Calu3 (cell line): ENCODE measurements around the gene RNF123. TPM values are rescaled to one million over a fixed set of nuclear protein-coding genes. Genes with fewer than 3 reads are reported as not detected.
A peak's percentile ranks its signal among the peaks of the same experiment; 100 is the strongest.
"Not testable (repeated sequence)": the region's sequence is repeated elsewhere in the genome, so short reads cannot be mapped to it uniquely, and the experiment has no call there.

Source experiments
- BruUV-seq: library from RNA; stranded (reverse); fragments of 400-500 nt; replicated peaks from 2 replicates; lab custom pipeline; 2021; lab: Mats Ljungman, UMichigan
- CTCF ChIA-PET: fragments of 300-600 bp; sonication (Branson Sonifier 250); formaldehyde crosslinking; loops from one replicate; lab custom pipeline; 2022; ENCODE audit warnings: antibody characterized with exemption; lab: Charles Lee
- DNase-seq: peaks from one replicate; pipeline ENCODE4 v3.0.0; 2022
- H3K27ac Mint-ChIP-seq: one replicate; pipeline ENCODE4 v1.8.0; 2022; ENCODE audit warnings: mixed read lengths; ENCODE audit not compliant: unreplicated experiment
- H3K27me3 Mint-ChIP-seq: one replicate; pipeline ENCODE4 v1.8.0; 2022; ENCODE audit warnings: mixed read lengths; ENCODE audit not compliant: unreplicated experiment
- H3K36me3 Mint-ChIP-seq: one replicate; pipeline ENCODE4 v1.8.0; 2022; ENCODE audit warnings: mild to moderate bottlenecking, moderate library complexity, mixed read lengths; ENCODE audit not compliant: insufficient read depth, unreplicated experiment
- H3K4me1 Mint-ChIP-seq: one replicate; pipeline ENCODE4 v1.8.0; 2022; ENCODE audit warnings: mild to moderate bottlenecking, low read depth, mixed read lengths; ENCODE audit not compliant: unreplicated experiment
- H3K4me3 Mint-ChIP-seq: one replicate; pipeline ENCODE4 v1.8.0; 2022; ENCODE audit warnings: mild to moderate bottlenecking, low read depth, moderate library complexity, mixed read lengths; ENCODE audit not compliant: unreplicated experiment
- H3K9me3 Mint-ChIP-seq: one replicate; pipeline ENCODE4 v1.8.0; 2022; ENCODE audit warnings: low read depth, mixed read lengths; ENCODE audit not compliant: unreplicated experiment
- intact Hi-C: fragments of 100-400 bp; cut with micrococcal nuclease; formaldehyde crosslinking; loops from one replicate; pipeline ENCODE4 v1.10.0; 2022; ENCODE audit not compliant: unreplicated experiment
- total RNA-seq: library from RNA; stranded (reverse); gene quantifications from 2 replicates; pipeline ENCODE4 v1.2.3, GENCODE V29; 2022

The RNF123 gene
- total RNA-seq, 1 experiment from 2014 or later, result 52.5 TPM

DNA sequence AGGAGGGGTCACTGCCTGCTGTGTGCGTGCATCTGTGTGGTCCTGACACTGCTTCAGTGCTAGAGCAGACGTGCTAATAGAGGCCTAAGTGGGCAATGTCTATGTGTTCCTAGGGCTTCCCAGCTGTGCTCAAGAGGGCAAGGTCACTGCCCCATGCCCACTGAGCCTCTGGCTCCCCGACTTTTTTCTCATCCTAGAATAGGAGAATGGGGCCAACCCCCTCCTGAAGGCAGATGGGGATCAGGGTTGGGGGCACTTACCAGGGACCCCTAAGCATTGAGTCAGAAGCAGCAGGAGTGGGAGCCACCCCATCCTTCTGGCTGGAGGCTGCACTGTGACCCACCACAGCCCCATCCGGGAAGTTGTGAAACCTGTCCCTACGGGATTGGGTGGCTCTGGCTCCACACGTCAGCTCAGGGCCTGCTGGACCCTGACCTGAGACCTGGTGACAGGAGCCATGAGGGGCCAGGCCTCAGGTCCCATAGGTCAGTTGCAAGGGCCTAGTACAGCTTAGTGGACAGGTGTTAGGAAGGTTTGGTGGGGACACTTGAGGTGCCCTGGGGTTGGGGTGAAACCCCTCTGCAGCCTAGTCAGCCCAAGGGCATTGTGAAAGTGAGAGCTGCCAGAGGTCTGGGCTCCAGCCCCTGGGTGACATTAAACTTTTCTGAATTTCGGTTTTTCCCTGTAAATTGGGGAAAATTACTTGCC lies 865 bp upstream of the RNF123 start:
- intact Hi-C loops, DNase-seq, H3K9me3 Mint-ChIP-seq, H3K27me3 Mint-ChIP-seq, BruUV-seq, CTCF ChIA-PET: not testable (repeated sequence)
- H3K36me3 Mint-ChIP-seq, result peaks cover 46% of the 10 kb centered on the region
- H3K4me1 Mint-ChIP-seq, result peaks cover 10% of the 10 kb centered on the region
- peak overlapping the region; percentile 95 for H3K4me3 Mint-ChIP-seq
- peak overlapping the region; percentile 88 for H3K27ac Mint-ChIP-seq

DNA sequence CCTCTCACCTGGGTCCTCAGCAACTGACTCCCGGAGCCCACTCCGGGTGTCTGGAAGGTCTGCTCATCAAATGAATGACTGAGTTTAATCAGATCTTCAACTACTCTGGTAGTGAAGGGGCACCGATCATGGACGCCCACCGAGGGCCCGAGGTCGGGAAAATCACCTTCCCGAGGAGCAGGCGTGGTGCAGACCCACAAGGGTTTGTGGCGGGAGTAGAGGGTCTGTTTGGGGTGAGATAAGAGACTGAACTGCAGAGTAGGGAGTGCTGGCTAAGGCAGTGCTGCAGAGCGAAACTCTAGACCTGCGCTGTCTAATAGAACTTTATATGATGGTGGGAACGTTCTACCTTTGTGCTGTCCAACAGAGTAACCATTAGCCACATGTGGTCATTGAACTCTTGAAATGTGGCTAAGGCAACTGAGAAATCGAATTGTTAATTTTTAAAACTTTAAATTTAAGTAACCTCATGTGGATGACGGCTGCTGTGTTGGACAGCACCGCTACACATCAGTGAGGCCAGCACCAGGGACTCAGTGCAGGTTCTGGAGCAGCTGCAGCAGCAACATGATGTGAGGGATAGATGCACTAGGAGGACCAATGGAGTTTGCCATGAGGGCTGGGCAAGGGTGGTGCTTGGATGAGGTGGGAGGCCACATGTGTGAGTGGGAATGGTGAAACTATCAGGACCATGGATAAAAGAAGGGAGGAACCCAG lies 709 bp downstream of the RNF123 start:
- H3K9me3 Mint-ChIP-seq, CTCF ChIA-PET, H3K27me3 Mint-ChIP-seq, intact Hi-C loops, DNase-seq, BruUV-seq: not testable (repeated sequence)
- Mint-ChIP-seq H3K27ac (peak overlapping the region; percentile 88), H3K4me3 (peak overlapping the region; percentile 95), H3K36me3 (peaks cover 46% of the 10 kb centered on the region), H3K4me1 (peaks cover 10% of the 10 kb centered on the region)

DNA sequence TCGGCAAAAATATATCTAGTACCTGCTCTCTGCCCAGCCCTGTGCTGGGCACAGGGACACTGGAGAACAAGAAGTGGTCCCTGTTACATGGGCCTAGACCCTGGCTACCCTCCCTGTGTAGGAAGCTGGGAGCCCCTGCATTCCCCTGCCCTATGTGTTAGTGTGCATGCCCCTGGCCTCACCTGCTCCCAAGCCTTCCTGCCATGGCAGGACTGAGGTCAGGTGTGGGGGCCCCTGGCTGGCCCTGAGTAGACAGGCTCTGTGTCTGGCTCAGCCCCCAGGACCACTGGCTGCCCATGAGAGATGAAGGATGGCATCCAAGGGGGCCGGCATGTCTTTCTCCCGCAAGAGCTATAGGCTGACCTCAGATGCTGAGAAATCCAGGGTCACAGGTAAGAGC lies 1.5 kb downstream of the RNF123 start:
- intact Hi-C loops, BruUV-seq, H3K9me3 Mint-ChIP-seq, H3K27ac Mint-ChIP-seq, H3K27me3 Mint-ChIP-seq, CTCF ChIA-PET, DNase-seq: not testable (repeated sequence)
- Mint-ChIP-seq H3K36me3 (peaks cover 38% of the 10 kb centered on the region), H3K4me3 (peak overlapping the region; percentile 95), H3K4me1 (peaks cover 10% of the 10 kb centered on the region)

DNA sequence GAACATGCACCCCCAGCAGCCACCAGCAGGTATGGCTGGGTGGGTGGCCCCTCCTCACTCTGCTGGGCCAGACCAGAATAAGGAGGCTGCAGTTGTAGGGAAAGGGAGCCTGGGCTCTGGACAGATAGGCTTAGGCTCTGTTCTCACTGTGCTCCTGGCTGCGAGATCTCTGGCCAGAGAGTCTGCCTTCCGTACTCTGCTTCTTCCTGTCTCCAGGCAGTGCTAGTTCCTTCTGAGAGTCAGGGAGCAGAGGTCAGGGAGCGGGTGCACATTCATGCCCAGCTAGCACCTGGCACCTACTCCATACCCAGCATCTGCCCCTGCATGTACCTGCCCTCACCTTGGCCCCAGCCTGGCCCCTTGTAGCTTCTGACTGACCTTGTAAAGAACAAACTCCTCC lies 2.1 kb downstream of the RNF123 start:
- H3K4me3 Mint-ChIP-seq, DNase-seq, H3K9me3 Mint-ChIP-seq, BruUV-seq, H3K27ac Mint-ChIP-seq, intact Hi-C loops, H3K27me3 Mint-ChIP-seq, CTCF ChIA-PET: not testable (repeated sequence)
- Mint-ChIP-seq H3K36me3 (peaks cover 35% of the 10 kb centered on the region), H3K4me1 (peaks cover 10% of the 10 kb centered on the region)

DNA sequence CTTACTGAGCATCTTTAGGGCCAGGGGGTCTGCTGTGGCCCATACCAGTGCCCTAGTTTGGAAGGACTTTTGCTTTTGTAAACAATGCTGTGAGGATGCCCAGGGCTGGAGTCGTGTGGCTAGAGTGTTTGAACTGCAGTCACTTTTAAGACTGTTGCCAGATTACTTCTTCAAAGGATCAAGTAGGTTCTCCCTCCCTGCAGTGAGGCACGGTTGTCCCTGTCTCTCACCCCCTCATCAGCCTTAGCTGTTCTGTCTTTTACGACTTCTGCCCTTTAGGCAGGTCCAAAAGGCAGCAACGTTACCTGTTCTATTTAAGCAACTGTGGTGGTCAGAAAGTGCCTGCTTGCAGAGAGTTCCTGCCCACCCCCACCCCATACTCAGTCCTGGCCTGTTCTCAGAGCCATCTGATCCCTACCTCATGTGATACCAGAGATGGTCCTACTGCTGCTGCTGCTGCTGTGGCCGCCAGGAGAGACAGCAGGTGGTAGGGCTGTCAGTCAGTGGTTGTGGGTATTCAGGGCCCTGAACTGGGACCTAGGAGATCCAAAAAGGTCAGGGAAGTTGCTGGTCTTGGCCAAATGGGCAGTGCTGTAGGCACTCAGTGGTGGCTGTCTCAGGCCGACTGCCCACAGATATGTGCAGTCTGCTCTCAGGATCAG lies 5.2 kb downstream of the RNF123 start:
- H3K9me3 Mint-ChIP-seq, H3K27me3 Mint-ChIP-seq, CTCF ChIA-PET, DNase-seq, intact Hi-C loops, H3K4me3 Mint-ChIP-seq, BruUV-seq, H3K27ac Mint-ChIP-seq: not testable (repeated sequence)
- peaks cover 20% of the 10 kb centered on the region for H3K36me3 Mint-ChIP-seq
- H3K4me1 Mint-ChIP-seq, result peaks cover 10% of the 10 kb centered on the region

DNA sequence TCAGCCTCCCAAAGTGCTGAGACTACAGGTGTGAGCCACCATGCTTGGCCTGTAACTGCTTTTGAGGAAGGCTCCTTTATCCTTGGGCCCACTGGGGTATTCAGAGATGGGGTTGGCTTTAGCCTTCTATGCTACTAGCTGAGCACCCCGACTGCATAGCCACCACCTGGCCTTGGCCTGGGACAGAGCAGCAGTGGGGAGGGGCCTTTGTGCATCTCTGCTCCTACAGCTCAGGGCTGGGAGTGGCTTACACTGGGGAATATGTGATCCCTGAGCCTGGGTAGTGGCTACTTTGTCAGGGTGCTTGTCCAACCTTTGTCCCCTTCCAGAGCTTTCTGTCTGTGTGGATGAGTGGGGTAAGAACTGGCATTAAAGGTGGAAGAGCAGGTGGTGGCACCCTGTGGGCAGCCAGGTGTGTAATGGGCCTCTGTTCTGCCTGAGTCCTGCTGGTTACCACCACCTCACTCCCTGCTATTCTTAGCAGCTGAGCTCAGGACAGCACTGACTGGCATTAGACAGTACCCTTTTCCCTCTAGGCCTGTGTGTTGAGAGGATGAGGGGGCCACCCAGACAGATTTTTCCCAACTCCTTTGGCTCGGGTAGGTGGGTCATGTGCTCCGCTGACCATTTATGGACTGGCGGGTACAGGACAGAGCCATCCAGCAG lies 6.1 kb downstream of the RNF123 start:
- H3K27ac Mint-ChIP-seq, CTCF ChIA-PET, H3K4me3 Mint-ChIP-seq, H3K9me3 Mint-ChIP-seq, DNase-seq, H3K27me3 Mint-ChIP-seq, H3K4me1 Mint-ChIP-seq, intact Hi-C loops, BruUV-seq: not testable (repeated sequence)
- peaks cover 13% of the 10 kb centered on the region for H3K36me3 Mint-ChIP-seq
